GM18507 (cell line): ENCODE results near the gene MBTPS1.

Experiments
- DNase-seq: peaks from one replicate; pipeline ENCODE4 v3.0.0; 2011; ENCODE audit warnings: low read depth; ENCODE audit not compliant: insufficient read length; ENCODE audit errors: extremely low spot score
- FAIRE-seq: peaks from 2 replicates; lab custom pipeline; 2011; peaks lifted over from hg19 to GRCh38; lab: Jason Lieb, UNC

MBTPS1 gene

GRCh38 chr16:84059946-84060901 lies 56.5 kb downstream of the MBTPS1 start:
- DNase-seq = no peak
- FAIRE-seq = no peak

DNA sequence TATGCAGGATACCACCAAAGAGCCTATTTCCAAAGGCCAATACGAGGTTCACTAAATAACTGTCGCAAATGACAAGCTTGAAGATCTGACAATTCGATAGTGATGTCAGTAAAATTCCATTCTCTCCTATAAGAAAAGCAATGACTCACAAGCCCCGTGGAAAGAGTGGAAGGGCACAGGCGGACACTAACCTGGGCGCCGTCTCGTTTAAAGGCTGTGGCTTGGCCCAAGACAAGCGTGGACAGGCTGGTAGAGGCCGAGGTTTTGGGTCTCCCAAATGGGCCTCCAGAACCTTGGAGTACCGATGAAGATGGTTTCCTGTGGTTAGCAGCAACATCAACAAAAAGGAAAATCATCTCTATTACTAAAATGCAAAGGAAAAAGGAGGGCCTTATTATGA lies 57.6 kb downstream of the MBTPS1 start:
- FAIRE-seq = no peak

DNA sequence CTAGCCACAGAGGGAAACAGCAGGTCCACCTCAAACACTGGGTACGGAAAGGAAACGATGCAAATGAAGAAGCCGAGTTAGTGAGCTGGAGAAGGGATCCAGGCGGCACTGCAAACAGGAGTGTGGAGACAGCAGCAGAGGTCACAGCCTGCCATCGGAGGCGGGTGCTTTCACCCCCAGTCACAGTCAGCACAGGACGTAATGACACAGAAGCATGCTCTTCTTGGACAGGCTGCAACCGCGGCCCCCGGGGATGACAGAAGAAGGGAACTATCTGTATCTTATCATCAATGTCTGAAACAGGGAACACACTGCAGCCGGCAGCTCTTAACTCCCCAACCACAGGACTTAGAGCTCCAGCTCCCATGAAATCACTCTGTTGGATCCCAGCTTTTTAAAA lies 58.1 kb downstream of the MBTPS1 start:
- DNase-seq = no peak
- FAIRE-seq = no peak

More for the DNA sequence above, 57.6 kb downstream of the MBTPS1 start:
- no peak for DNase-seq

DNA sequence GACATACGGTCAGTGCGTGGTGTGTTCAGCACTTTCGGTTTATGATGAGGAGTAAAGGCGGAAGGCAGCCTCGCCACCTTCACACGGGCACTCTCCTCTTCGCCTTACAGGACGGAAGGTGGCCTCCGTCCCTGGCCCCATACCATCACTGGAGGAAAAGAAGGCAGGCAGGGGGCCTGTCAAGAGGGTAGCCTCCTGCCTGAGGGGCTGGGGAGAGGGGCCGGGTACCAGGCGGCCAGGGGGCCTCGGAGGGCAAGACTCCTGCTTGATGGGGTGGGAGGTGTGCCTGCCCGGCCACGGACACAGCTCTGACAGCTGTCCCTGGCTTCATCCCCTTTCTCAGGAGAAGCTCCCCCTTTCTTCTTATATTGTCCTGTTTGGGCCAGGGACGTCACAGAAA lies 58.5 kb downstream of the MBTPS1 start:
- DNase-seq (no peak), FAIRE-seq (no peak)

- DNase-seq = no peak
- FAIRE-seq = no peak
Measured at GRCh38 chr16:84056933-84057332, 59.8 kb downstream of the MBTPS1 start.

DNA sequence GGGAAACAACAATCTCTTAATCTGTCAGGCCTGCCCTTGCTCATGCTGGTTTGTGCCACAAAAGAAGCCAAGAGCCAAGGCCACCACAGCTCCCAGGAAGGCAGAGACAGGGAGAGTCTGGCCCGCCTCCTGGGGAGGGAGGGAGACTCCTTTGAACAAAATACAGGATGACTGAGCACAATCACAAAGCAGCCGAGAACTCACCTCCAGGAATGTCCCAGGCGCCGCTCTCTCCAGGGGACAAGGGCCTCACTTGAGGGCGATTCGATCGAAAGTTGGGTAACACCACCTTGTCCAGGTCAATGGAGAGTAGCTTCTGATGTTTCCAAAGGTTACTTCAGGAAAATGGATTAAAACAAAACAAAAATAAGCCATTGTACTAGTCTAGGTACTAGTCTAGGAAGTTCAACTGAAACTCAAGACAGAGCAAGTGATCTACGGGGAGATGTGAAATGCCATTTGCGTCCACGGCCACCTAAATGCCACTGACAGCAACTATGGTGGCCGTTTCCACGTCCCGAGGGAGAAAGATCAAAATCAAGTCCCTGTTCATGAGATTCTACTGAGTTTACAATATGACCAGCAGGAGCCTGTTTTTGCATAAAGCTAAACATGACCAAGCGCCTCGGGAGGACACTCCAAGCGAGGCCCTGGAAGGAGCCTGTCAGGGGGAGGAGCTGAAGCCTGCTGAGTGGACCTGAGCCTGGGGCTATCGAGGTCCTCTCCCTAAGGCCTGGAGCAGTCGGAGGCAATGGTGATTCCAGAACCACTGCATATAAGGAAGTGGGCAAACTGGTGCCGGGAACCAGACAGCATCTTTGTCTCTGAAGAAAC lies 60.7 kb downstream of the MBTPS1 start:
- FAIRE-seq = no peak
- DNase-seq = no peak

- DNase-seq = no peak
- no peak for FAIRE-seq
Measured at GRCh38 chr16:84055366-84055765, 61.4 kb downstream of the MBTPS1 start.

DNA sequence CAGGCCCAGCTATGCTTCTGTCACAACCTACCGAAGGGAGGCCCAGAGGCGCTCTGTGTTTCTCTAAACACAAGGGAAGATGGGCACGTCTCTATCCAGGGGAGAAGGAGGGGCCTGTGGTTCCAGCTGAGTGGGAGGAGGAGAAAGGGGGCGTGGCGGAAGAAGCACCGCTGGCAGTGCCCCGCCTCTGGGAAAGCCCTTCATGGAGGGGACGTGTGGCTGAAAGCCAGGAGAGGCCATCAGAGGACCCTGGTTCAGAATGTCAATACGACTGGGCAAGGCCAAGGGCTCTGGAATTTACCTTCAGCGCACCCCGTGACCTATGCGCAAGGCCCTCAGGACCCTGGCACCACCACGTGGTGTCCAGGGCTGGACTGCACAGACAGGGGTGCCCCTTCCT lies 61.8 kb downstream of the MBTPS1 start:
- FAIRE-seq = no peak

DNA sequence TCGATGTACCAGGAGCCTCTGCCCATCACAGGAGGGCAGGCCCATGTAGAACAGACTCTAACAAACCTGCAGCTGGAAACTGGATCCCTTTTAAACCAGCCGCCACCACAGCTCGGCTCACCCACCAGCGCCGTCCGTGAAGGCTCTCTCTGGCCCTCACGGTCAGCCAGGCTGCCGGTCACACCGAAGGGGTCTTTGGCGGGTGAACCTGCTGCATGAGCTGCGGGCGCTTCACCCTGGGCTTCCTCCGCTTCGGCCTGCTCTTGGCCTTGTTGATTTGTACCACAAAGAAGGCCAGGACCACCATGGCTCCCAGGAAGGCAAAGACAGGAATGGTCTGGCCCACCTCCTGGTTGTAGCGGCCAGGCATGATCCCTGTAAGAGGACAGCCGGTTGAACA lies 62.5 kb downstream of the MBTPS1 start:
- FAIRE-seq (no peak), DNase-seq (no peak)

More for the DNA sequence above, 61.8 kb downstream of the MBTPS1 start:
- no peak for DNase-seq

DNA sequence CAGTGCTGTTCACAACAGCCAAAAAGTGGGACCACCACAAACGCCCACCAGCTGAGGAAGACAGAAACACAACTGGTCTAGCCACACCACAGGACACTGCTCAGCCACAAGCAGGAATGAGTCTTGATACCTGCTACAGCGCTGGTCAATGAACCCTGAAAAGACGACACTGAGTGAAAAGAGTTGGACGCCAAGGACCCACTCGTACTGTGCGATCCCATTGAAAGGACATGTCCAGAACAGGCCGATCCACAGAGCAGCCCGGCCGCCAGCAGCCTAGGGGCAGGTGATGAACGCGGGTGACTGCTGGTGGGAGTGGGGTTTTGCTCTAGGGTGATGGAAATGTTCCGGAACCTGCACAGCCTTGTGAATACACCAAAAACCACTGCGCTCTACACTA lies 63.5 kb downstream of the MBTPS1 start:
- DNase-seq (no peak), FAIRE-seq (no peak)

DNA sequence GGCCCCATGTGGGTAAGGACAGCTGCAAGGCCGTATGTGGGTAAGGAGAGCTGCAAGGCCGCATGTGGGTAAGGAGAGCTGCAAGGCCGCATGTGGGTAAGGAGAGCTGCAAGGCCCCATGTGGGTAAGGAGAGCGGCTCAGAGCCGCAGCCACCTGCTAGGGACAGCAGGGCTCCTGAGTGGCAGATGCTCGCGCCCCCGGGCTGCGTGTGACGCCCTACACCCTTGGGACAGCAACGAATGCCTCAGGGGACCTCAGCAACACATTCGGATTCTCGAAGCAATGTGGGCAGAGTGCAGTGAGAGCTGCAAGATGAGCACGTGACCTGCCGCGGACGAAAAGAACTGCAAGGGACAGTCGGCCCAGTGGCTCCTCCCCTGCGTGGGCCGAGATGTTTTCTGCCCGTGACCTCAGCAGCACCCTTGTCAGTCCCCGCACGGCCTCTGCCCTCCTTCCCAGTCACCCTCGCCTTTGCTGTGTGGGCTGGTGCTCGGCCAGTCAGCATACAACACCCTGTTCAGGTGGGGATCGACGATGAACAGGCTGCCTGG lies 64.6 kb downstream of the MBTPS1 start:
- DNase-seq (no peak), FAIRE-seq (no peak)

GRCh38 chr16:84050316-84050715 lies 66.4 kb downstream of the MBTPS1 start:
- no peak for FAIRE-seq
- no peak for DNase-seq

DNA sequence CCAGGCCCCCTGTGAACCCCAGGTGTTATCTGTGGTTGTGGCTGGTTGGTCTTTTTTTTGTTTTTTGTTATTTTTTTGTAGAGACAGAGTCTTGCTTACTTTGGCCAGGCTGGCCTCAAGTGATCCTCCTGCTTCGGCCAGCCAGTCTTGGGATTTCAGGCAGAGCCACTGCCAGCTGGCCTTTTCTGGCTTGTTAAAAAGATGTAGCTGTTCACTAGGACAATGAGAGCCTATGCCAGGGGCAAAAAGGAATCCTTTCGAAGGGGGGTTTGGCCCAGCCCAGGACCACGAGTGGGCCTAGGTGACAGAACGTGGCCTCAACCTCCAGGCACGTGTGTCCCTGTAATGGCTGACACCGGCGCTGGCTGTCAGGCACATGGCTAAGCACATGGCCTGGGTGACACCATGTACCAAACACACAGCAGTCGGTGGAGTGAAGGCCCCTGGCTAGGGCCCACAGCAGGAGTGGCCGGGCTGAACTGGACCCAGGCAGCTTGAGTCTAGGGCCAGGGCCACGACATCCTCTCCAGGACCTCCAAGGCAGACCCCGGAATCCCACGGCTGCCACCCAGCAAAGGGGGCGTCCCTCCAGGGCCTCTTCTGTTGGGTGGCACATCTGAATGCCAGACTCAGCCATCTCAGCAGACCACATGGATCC lies 67.2 kb downstream of the MBTPS1 start:
- no peak for DNase-seq
- FAIRE-seq = no peak

GRCh38 chr16:84048871-84049270 lies 67.9 kb downstream of the MBTPS1 start:
- DNase-seq (no peak), FAIRE-seq (no peak)

DNA sequence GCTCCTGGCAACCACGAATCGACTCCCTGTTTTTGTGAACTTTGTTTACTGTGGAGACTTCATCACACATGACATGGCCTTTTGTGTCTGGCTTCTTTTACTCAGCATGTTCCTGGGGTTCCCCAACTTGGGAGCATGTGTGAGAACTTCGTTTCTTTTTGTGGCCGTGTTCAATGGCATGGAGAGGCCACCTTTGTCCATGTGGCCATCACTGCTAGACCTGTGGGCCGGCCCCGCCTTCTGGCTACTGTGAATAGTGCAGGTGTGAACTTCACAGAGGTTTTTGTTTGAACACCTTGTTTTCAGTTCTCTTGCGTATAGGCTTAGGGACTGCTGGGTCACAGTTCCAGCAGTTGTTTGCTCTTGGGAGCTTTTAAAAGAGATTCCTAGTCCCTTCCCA lies 68.5 kb downstream of the MBTPS1 start:
- FAIRE-seq = no peak

GRCh38 chr16:84047626-84048025 lies 69.1 kb downstream of the MBTPS1 start:
- FAIRE-seq (no peak), DNase-seq (no peak)

More for the DNA sequence above, 68.5 kb downstream of the MBTPS1 start:
- no peak for DNase-seq

DNA sequence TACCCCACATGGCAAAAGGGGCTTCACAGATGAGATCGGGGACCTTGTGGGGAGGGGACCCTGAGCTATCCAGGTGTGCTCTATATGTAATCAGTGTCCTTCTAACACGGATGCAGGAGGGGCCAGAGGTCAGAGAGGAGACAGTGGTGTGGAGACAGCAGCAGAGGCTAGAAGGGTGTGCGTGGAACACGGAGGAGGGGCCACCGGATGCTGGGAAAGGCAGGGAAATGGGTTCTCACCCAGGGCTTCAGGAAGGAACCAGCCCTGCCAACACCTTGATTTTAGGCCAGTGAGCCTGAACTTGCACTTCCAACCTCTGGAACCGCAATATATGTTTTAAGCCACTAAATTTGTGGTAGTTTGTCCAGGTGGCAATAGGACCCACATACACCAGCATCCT lies 69.5 kb downstream of the MBTPS1 start:
- DNase-seq (no peak), FAIRE-seq (no peak)

GRCh38 chr16:84045818-84046470 lies 70.8 kb downstream of the MBTPS1 start:
- FAIRE-seq = no peak
- no peak for DNase-seq
